ACHN (cell line): ENCODE measurements around the gene HOXB8.

Experiments used
- DNase-seq: peaks from one replicate; pipeline ENCODE4 v3.0.0-alpha.2; 2015
- in situ Hi-C: cut with HindIII; loops from 2 replicates; pipeline ENCODE4 v1.10.0; 2017; ENCODE audit warnings: low sequenced_read_pairs, low pct_ligation_motif_present, low pct_unique_long_range_greater_than_20kb

The HOXB8 gene

DNA sequence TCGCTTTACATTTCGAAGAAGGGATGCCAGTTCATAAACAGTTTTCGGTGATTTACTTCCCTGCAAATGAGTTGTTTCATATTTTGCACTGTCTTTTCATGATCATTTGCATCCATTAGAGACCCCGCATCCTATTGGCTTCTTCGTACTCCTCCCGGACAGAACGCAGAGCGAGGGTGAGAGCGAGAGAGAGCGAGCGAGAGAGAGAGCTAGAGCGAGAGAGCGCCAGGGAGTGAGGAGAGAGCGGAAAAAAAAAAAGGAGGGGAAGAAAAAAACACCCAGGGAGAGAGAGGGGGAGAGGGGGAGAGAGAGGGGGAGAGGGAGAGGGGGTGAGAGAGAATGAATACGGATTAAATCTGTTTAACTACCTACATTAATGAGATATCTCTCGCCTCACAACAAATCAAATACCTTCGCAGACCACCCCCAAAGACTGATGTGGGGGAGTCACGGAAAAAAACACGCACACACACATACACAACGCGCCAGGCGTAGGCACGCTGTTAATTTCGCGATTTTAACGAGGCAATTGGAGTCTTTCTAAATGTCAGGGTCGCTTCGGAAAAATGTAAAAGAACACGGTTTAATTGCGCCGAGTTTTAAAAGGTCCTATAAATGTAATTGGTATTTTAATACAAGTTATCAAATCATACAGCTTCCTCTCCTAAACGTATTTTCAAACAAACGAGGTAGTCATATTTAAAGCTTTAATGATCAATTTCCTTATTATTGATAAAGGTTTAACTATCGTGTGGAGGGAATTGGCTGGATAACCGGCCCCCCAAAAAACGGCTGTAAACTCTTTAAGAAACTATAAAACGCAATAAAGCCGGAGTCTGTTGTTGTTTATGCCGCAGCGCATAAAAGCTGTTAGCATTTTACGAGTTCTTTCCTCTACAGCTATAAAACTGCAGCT, at the start of gene HOXB8:
Gene HOXB8, minus strand, starts transcription at position 246 of the 916 bp plus-strand sequence. CDS start 588 bp downstream, outside the sequence.
- in situ Hi-C loops: no loop called here
- DNase-seq: no peak

DNA sequence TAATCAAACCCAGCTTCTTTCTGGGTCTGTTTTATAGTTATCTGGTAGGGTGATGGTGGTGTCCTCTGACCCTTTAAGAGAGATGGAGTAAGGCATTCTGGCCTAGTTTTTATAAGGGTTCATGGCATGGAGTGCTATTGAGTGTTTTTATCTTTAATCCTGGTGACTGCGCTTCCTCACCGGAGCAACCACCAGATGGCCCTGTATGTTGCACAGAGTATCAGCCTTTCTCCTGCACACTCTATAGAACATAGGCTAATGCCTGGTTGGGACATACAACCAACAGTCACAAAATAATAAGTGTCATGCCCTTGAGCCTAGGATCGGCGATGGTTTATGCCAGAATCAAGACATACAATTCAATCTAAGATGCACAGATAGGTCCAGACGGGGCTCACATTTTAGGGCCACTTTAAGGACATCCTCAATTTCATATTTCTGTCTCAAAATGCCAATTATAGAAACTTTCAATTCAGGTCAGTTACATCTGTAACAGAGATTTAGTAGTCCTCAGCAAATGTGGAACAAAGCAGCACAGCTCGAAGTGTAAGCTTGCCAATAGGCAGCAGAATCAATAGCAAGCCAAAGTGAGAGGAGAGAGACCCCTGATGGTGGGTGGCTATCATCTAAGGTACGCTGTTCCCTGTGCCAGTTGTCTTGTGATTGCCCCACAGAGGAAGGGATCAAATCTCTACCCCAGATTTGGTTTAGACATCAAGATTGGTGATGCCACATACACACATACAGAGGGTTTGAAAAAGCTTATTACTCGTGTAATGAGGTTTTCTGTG, 48.2 kb upstream of the HOXB8 start:
- in situ Hi-C loops: no loop called here
- no peak for DNase-seq

DNA sequence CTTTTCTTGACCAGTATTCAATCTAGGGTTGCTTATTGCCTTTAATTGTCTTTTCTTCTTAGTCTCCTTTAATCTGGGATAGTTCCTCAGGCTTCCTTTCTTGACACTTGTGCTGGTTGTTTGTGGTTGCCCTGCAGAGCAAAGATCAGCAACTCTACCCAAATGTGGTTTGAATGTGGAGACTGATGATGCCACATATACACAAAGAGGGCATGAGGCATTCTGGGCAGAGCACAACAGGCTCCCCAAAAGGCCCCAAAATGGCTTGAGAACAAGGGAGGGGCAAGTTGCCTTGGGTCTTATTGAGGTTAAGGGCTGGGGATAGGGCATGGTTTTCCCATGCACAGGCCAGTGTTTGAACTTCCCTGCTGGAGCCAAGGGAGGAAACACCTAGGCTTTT, 40.8 kb upstream of the HOXB8 start:
- in situ Hi-C loops: no loop called here
- no peak for DNase-seq

DNA sequence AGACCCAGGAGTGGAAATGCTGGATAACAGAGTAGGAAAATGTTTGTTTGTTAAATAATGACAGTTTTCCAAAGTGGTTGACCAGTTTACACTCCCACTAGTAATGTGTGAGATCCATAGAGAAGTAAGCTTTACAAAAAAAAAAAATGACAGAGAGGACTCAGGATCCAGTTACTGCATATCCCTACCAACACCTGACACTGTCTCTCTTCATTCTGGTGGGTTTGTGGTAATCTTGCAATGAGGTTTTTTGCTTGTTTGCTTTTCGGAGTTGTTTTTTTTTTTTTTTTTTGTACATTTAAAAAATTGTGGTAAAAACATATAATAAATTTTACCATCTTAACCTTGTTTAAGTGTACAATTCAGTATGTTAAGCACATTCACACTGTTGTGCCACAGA, 34.6 kb upstream of the HOXB8 start:
- in situ Hi-C loops: no loop called here

DNA sequence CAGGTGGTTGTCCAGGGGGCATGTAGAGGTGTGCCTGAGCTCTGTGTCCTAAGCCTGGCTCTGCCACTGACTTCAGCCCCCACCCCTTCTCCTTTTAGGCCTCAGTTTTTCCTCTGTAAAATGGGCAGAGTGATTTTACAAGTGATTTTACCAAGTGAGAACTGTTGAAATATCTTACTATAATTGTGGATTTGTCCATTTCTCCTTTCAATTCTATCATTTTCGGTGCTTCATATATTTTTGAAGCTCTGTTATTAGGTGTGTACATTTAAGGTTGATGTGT, 32.8 kb upstream of the HOXB8 start:
- in situ Hi-C loops: no loop called here
- DNase-seq: no peak

More for the DNA sequence above, 34.6 kb upstream of the HOXB8 start:
- DNase-seq: no peak

DNA sequence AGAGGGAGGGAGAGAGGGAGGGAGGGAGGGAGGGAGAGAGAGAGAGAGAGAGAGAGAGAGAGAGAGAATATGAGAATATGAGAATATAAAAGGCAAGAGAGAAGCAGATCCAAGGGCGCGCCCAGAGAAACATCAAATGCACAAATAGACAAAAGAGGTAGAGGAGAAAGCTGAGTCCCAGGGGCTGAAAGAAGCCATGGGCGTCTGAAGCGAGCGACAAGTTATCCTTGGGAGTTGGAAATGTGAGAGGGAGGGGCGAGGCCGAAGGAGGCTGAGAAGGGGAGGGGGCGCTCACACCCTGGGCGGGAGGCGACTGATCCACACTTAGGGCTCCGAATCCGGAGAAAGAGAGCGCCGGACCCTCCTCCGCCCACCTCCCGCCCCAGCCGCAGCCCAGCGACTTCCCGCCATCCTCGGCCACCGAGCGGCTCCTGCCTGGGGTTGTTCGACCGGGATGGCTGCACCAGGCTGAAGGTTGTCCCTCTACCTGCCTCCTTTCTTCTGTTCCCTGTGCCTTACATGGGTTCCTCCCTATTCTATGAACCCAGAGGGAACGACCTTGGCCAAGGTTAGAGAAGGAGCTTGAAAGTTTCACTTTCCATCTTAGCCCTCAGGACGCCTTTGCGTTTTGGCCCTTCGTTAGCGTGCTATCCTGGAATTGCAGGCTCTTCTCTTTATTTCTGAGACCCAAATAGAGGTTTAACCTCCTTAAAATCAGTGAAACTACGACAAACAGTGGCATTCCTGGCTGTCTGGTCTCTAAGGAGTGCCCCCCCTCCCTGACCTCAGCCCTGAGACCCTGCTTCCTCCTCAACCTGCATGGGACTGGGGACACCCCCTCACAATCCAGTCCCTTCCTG, 32.2 kb upstream of the HOXB8 start:
- in situ Hi-C loops: no loop called here
- peak; percentile 71 for DNase-seq

DNA sequence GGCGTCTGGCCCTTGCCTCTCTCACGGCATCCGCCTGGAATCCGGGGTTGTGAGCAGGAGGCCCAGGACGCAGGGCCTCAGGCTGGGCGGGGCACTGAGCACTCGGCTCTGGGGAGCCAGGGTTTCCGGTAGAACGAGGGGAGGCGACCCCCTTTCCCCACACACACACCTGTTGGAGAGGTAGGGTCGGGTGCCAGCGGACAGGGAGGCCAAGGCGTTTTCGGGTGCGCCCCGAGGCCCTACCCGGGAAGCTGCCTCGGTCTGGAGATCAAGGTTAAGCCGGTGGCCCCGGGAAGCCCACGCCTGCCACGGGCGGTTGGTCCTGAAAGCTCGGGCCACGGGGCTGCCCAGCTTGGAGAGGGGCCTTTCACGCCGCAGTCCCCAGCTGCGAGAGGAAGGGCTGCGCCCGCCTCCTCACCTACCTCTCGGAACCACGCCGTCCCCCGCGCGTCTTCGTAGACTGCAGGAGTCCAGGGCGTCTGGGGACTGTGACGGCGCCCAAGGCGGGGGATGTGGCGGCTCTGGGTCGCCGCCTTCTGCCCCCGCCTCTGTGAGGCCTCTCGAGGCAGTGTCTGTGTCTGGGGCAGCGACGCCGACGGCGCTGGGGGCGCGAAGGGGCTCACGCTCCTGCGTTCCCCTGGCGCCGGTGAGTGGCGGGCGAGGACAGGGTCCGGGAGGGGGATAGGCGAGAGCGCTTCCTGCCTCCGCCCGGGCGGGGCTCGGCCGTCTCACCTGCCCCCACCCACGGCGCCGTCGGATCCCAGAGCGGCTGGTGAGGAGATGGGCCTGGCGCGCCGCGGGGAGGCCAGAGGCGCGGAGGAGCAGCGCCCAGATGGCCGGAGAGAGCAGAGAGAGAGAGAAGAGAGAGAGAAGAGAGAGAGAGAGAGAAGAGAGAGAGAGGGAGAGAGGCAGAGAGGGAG, 31.4 kb upstream of the HOXB8 start:
- DNase-seq: peak; percentile 74

DNA sequence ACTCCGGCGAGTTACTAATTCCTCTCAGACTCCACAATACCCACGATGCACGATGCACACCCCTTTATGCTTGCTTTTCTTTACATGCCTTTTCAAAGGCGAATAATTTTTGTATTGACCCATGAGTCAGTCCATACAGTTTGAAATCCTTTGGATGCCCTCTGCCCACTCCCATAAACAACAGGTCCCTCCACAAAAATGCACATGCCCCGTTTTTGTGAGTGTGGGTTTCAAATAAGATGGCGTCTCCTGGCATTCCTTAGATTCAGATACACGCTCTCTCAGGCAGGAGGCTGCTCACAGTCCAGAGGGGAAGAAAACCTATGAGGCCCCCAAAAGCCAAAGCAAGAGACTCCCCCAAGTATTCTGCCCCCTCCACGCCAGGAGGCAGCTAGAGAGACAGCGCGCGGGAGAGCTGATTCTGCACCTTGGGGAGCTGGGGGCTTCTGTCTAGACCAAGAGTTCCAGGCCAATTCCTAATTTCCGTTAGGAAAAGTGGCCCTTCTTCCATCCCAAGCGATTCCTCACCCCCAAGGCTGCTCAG, 30.6 kb upstream of the HOXB8 start:
- peak; percentile 28 for DNase-seq
- in situ Hi-C loops: no loop called here

More for the DNA sequence above, 31.4 kb upstream of the HOXB8 start:
- in situ Hi-C loops: no loop called here

DNA sequence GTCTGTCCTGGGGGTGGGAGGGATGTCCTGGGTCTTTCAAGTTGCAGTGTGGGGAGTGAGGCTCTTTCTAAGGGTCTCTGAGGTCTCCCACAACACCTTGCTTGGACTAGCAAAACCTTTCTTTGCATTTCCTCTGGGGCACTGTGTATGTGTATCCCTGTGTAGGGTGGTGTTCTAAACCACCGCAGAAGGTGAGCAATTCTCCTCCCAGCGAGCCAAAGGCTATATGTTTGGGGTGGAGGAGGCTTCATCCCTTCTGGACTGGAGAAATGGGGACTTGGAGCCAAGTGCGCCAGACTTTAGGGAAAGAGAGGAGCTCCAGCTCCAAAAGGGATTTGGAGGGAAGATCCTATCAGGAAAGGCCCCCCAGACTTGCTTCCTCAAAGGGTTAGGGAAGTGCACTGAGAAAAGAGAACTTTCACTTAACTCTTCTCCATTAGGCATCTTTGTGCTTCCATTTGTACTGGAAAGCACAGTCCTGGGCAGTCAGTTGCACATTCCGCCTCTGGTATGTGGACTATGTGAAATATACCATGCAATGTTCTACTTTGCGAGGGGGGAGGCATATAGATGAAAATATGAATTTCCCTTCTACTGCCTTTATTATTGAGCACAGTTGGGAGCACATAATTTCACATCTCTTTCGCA, 29.9 kb upstream of the HOXB8 start:
- no peak for DNase-seq
- in situ Hi-C loops: no loop called here

DNA sequence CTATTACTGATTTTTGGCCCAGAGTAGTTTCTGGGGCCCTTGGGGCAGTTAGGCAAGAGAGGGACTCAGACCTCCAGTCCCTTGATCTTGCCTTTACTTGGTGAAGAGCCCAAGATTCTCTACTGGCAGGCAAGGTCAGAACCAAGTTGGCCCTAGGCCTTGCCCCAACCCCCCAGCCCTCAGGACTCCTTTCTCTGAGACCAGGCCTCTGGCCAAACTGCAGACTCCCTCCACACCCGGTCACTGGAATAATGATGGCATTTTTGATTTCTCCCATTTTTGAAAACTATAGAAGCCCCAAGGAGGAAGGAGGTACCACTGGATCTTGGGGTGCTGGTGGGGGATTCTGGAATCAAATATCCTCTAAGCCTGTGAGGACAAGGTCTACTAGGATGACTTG, 29.1 kb upstream of the HOXB8 start:
- in situ Hi-C loops: no loop called here
- DNase-seq: no peak

DNA sequence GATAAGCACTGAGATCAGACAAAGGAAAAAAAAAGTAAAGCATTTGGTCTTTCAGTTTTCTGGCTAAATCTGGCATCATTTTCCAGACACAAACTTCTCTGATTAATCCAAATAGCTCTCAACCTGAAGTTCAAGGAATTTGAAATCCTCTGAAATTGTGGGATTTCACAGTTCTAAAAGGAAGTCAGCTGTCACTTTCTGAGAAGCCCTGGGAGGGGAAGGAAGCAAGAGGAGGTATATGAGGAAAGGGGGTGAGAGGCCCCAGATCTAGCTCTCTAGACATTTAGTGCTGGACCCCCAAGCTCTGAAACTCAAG, 28.6 kb upstream of the HOXB8 start:
- DNase-seq: no peak
- in situ Hi-C loops: no loop called here

DNA sequence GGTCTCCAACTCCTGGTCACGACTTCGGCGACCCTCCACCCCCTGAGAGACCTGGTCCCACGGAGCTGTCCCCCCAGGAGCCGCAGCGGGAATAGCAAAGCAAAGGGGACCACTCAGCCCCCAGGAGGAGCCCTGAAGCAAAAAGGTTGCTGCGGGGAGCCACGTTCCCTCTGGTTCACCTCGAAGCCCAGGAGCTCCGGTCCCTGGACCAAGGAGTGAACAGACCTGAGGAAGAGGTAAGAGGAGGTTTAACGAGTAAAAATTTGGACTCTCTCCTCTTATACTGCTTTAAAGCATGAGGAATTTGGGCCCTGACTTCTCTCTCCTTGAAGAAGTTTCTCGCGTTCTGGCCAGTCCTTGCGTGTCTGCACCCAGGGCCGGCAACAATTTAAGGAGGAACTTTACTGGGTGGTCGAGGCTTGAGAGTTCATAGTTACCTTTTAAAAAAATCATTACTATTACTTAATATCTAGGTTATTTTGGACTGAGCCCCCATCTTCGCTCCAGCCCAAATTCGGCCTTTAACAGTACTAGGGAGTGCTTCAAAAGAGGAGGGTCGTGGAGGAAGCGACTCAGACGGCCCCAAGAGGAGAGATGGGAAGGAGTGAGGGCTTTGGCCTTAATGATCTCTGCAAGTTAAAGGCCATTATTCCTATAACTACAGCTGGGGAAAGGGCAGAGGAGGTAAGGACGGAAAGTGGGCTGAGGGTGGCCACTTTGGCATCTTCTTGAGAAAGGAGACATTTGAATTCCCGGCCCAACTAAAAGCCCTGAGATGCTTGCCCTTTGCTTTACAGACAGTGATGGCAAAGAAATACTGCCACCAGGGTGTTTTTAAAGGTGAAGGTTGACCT, 28.0 kb upstream of the HOXB8 start:
- in situ Hi-C loops: no loop called here
- DNase-seq: no peak

DNA sequence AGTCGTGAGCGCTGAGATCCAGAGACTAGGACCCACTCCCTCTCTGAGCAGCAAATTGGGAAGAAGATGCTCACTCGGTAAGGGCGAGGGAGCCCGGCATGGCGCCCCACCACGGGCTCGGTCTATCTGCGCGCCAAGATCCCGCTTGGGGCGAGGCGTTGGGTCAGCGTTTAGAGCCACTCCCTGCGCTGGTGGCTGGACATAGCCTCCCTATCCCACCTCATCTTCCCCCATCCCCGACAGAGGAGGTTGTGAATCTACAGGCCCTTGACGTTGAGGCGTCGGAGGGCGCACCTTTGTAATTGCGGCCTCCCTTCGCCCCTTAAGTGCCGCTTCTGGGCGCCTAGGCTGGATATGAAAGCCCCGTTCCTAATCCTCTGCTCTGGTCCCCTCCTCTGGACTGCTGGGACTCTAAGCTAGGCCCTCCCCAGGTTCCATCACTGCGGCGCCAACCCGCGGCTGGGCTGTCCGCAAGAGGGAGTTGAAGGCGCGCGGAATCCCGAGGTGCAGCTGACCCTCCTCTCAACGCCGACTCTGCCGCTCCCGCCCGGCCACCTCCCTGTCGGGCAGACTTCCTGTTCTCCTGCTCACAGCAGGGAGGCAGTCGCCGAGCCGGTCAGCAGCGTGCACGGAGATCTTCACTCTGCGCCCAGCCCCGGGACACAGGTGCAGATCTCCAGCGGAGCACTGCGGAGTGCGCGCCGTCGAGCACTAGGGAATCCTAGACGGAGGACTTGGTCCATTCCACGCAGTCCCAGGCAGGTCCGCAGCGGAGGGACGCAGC, 27.2 kb upstream of the HOXB8 start:
- in situ Hi-C loops: no loop called here
- DNase-seq: no peak

DNA sequence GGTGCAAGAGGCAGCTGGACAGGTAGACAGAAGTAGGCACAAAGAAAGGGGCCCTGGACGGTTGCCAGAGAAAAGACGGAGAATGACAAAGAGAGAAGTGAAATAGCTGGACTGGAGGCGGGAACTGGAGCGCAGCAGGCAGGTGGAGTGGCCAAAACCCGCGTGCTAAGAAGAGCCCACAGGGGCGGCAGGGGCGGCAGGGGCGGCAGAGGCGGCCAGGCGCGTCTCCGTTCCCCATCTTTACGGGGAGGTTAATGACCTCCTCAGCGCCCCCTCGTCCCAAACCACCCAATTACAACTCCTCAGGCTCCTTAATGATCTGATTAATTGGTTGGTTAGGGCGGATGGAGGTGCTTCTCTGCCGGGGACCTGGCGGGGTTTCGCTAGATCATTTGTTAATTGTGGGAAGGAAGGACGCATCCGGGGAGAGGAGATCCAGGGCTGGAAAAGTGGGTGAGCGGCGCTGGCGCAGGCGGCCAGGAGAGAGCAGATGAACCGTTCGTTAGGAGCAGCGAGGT, 26.5 kb upstream of the HOXB8 start:
- in situ Hi-C loops: no loop called here
- no peak for DNase-seq

DNA sequence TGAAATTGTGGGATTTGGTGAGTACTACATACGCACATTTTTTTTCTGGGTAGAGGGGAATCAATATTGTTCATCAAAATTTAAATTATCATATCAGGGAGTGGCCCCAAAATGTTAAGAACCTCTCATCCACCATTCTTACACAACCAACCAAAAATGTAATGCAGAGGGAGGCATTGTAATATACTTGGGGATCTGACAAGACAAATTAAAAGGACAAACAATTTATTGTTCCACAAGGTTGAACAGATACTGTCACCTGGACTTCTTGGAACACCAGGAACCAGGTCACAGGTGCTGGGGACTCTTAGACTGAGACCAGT, 25.7 kb upstream of the HOXB8 start:
- no peak for DNase-seq
- in situ Hi-C loops: no loop called here
